ENCODE data around the gene KCNJ15. TPM values are rescaled to one million over a fixed set of nuclear protein-coding genes. Genes with fewer than 3 reads are reported as not detected.

Gene KCNJ15
- total and polyA plus RNA-seq, 2 of the 8 experiments (the other 6 are each of a cell fraction or from before 2014, with no cell fraction given): under 0.01 TPM; not detected in 1

DNA sequence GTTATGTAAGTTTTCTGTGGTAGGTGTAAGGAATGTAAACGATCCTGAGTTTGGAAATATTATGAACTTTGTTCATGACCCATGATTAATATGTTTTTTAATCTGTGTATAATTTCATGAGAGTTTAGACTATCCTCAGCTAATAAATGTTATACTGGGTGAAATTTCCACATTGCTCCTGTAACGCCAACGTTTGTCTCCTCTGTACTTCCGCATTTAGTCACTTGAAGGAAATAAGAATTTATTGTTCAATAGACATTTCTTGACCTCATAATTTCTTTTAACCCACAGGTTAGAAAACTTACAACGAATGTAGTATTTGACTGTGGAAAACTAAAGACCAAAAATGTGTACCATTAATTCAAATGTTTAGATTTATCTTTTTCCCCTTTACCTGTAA lies 876 bp downstream of the KCNJ15 start:
- H2AFZ ChIP-seq (ENCODE audit: low read length): no peak overlapping the region
- H3K79me1 ChIP-seq (ENCODE audit: low read depth, low read length): no peaks in the 10 kb centered on the region
- H2BK15ac ChIP-seq (ENCODE audit: low read length): no peak overlapping the region
- H3K14ac ChIP-seq (ENCODE audit: insufficient read length): no peak overlapping the region
- no peak overlapping the region for H3K4me3 ChIP-seq (ENCODE audit: extremely low read depth in 1 of 4, insufficient read depth in 2 of 4, low read depth in 3 of 4, low read length in 4 of 4)
- H3K4me2 ChIP-seq (ENCODE audit: insufficient read depth in 1 of 2, low read depth in 2 of 2, low read length in 2 of 2): no peak overlapping the region
- 95% methylated on average over 5 of the region's 5 CpGs; no CpG with 5 or more reads in 1 of the 2 experiments for WGBS, 2 experiments (ENCODE audit: extremely low coverage in 1 of 2, insufficient coverage in 1 of 2, insufficient read length in 1 of 2, insufficient replicate concordance in 2 of 2, low coverage in 1 of 2, low lambda C conversion rate in 2 of 2, missing lambda C conversion rate in 1 of 2)
- FAIRE-seq (no peak), DNase-seq (ENCODE audit: low read depth in 1 of 2, low spot score in 2 of 2) (no peak)
- H3K4me1 ChIP-seq (replicated peaks in 1 of 4; ENCODE audit: control insufficient read depth in 3 of 4, insufficient read depth in 4 of 4, low read length in 3 of 4): no peaks in the 10 kb centered on the region; a peak in 1 of 7 replicates
- no peaks in the 10 kb centered on the region for H3K36me3 ChIP-seq (ENCODE audit: control insufficient read depth in 2 of 4, insufficient read depth in 4 of 4, low read length in 3 of 4)
- H2BK20ac ChIP-seq (ENCODE audit: low read length): no peak overlapping the region
- H3K27ac ChIP-seq (ENCODE audit: low read depth, low read length): no peak overlapping the region
- H3K27me3 ChIP-seq (replicated peaks in 1 of 4; ENCODE audit: control insufficient read depth in 3 of 4, extremely low read depth in 1 of 4, insufficient read depth in 3 of 4, low read length in 3 of 4): no peaks in the 10 kb centered on the region
- CTCF ChIA-PET (ENCODE audit: partially characterized antibody): interaction anchor here (0.7 to 0.9 kb wide), 2 partner anchors 14 to 402 kb away, joined by 3 read pairs; no protein-coding TSS in a partner anchor
- no peaks in the 10 kb centered on the region for H3K9me3 ChIP-seq (ENCODE audit: insufficient read depth in 2 of 2, low read depth in 1 of 2, low read length in 1 of 2)
- no peak overlapping the region for H2BK5ac ChIP-seq (ENCODE audit: low read depth, low read length)
- no peak overlapping the region for H4K5ac ChIP-seq (ENCODE audit: insufficient read length, low read depth, low read length)
- H2BK120ac ChIP-seq (replicated peaks; ENCODE audit: low read depth, low read length): no peak overlapping the region
- no peak overlapping the region for H3K9ac ChIP-seq (replicated peaks in 1 of 4; ENCODE audit: extremely low read depth in 1 of 4, low read depth in 3 of 4, low read length in 3 of 4)
- H3K23me2 ChIP-seq (ENCODE audit: low read depth, low read length): no peaks in the 10 kb centered on the region
- H2BK12ac ChIP-seq (ENCODE audit: low read depth, low read length): no peak overlapping the region
- no peak overlapping the region for H2AK5ac ChIP-seq (ENCODE audit: low read depth, low read length)
- H4K8ac ChIP-seq (ENCODE audit: extremely low read depth, insufficient read depth, low read length): no peak overlapping the region
- TF ChIP-seq RBBP5 (IDR thresholded peaks at IDR 0.05; ENCODE audit: borderline replicate concordance, low read depth, low read length) (no peak), TBP (IDR thresholded peaks at IDR 0.05; ENCODE audit: low read depth, low read length) (no peak), TAF7 (optimal IDR thresholded peaks at IDR 0.05; ENCODE audit: borderline replicate concordance, low read depth, low read length) (no peak), SP2 (IDR thresholded peaks at IDR 0.05; ENCODE audit: low read length) (no peak), SP1 (IDR thresholded peaks at IDR 0.05; ENCODE audit: low read depth, low read length) (no peak), SIRT6 (IDR thresholded peaks at IDR 0.05; ENCODE audit: low read length) (no peak), KDM5A (IDR thresholded peaks at IDR 0.05; ENCODE audit: low read length) (no peak), SAP30 (IDR thresholded peaks at IDR 0.05; ENCODE audit: insufficient read depth, insufficient replicate concordance, low read length) (no peak), FOSL1 (IDR thresholded peaks at IDR 0.05; ENCODE audit: insufficient read depth, low read depth, low read length) (no peak), YY1 (IDR thresholded peaks at IDR 0.05; ENCODE audit: low read depth, low read length) (no peak), BRCA1 (IDR thresholded peaks at IDR 0.05; ENCODE audit: low read depth, low read length) (no peak), KDM1A (IDR thresholded peaks at IDR 0.05; ENCODE audit: borderline replicate concordance, low read length) (no peak), EGR1 (IDR thresholded peaks at IDR 0.05; ENCODE audit: borderline replicate concordance, low read depth, low read length) (no peak)
- TF ChIP-seq, protein P1, sequence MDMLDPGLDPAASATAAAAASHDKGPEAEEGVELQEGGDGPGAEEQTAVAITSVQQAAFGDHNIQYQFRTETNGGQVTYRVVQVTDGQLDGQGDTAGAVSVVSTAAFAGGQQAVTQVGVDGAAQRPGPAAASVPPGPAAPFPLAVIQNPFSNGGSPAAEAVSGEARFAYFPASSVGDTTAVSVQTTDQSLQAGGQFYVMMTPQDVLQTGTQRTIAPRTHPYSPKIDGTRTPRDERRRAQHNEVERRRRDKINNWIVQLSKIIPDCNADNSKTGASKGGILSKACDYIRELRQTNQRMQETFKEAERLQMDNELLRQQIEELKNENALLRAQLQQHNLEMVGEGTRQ (IDR thresholded peaks at IDR 0.05; ENCODE audit: low read length): no peak
- no peak overlapping the region for H3K4ac ChIP-seq (replicated peaks; ENCODE audit: insufficient read length, low read depth, low read length)
- H3K56ac ChIP-seq (replicated peaks; ENCODE audit: insufficient read length, low read depth, low read length): no peak overlapping the region
- H3K18ac ChIP-seq (ENCODE audit: extremely low read depth, low read length): no peak overlapping the region
- H4K20me1 ChIP-seq (replicated peaks in 1 of 2; ENCODE audit: control insufficient read depth in 1 of 2, insufficient read depth in 2 of 2, low read length in 2 of 2): no peaks in the 10 kb centered on the region
- no peak overlapping the region for H4K91ac ChIP-seq (replicated peaks; ENCODE audit: insufficient read length, low read length)
- H3K79me2 ChIP-seq (ENCODE audit: control insufficient read depth in 1 of 2, insufficient read depth in 2 of 2, low read length in 2 of 2): no peaks in the 10 kb centered on the region
- H3K23ac ChIP-seq (ENCODE audit: insufficient read length): no peak overlapping the region
- POLR2A ChIA-PET (ENCODE audit: partially characterized antibody): no interaction called here

All from H1 (cell line).